Measurements from ENCODE around the gene GRK3.

GRK3 gene

DNA sequence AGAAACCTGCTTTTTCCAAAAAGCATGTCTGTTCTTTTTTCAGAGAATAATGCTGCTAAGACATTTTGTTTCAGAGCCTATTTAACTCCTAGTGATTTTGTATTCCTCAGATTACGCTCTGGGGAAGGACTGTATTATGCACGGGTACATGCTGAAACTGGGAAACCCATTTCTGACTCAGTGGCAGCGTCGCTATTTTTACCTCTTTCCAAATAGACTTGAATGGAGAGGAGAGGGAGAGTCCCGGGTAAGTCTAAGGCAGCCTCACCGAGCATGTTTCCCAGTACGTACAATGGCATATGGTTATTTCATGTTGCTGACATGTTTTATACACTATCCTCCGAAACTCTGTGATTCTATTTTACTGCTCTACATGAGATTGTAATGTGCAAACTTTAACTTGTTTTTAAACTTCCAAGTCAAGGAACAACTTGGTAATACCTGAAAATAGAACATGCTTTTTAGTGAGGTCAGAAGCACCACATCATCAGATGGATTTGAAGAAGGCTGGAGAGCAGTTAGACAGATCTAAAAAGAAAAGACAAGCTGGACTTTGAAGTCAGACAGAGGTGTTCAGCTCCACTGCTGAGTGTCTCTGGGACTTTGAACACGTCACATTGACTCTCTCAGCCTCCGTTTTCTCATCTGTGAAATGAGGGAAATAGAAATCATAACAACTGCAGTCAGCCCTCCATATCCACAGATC lies 153.8 kb downstream of the GRK3 start:
- no peak for DNase-seq (ENCODE audit: insufficient read length, low spot score)
- FAIRE-seq, result no peak
- no peak for TF ChIP-seq POLR2A (IDR thresholded peaks at IDR 0.05; ENCODE audit: low read depth, low read length)

GRCh38 chr22:25722223-25722622 lies 157.7 kb downstream of the GRK3 start:
- DNase-seq (ENCODE audit: insufficient read length, low spot score) (no peak), FAIRE-seq (no peak)
- no peak for TF ChIP-seq POLR2A (IDR thresholded peaks at IDR 0.05; ENCODE audit: low read depth, low read length)

DNA sequence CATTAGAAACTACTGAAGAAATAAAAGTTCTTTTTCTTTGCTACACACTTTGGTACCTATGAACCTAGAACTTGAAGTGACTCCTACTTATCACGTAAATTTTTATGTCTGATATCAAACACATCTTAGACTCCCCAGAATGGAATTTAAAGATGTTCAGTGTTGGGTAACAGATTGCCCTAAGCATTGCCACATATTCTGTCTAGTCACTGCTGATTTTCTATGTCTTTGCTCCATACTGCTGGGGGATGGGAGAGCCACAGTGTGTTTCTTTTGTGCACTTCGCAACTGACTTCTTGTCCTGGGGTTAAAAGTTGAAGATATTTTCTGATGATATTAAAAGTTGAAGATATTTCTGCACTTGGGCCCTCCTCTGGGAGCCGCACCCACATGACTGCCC lies 158.2 kb downstream of the GRK3 start:
- FAIRE-seq (no peak), DNase-seq (ENCODE audit: insufficient read length, low spot score) (no peak)
- TF ChIP-seq POLR2A (IDR thresholded peaks at IDR 0.05; ENCODE audit: low read depth, low read length), result no peak

- DNase-seq (ENCODE audit: insufficient read length, low spot score), result no peak
- no peak for TF ChIP-seq POLR2A (IDR thresholded peaks at IDR 0.05; ENCODE audit: low read depth, low read length)
- FAIRE-seq, result no peak
These were observed 161.8 kb downstream of the GRK3 start for GRCh38 chr22:25726241-25726640.

DNA sequence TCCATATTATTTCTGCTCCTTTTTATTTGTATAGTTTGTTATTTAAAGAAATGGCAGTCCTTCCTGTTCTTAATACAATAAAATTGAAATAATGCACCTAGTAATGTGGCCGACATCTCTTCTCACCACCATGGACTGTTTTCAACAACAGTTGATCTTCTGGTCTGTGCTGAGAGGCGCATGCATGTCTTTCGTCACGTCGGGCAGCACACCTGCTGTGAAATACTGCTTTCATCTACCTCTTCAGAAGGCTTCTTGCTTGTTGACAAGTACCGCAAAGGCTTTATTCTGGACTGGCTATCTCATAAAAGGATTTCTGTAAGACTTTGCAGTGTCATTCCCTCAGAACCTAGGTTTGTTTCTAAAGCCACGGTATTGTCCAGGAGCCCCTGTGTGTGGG lies 163.6 kb downstream of the GRK3 start:
- TF ChIP-seq POLR2A (IDR thresholded peaks at IDR 0.05; ENCODE audit: low read depth, low read length), result no peak
- FAIRE-seq (no peak), DNase-seq (ENCODE audit: insufficient read length, low spot score) (no peak)

GRCh38 chr22:25729016-25729995 lies 164.8 kb downstream of the GRK3 start:
- TF ChIP-seq POLR2A (IDR thresholded peaks at IDR 0.05; ENCODE audit: low read depth, low read length), result no peak
- no peak for DNase-seq (ENCODE audit: insufficient read length, low spot score)
- no peak for FAIRE-seq

- no peak for FAIRE-seq
- no peak for TF ChIP-seq POLR2A (IDR thresholded peaks at IDR 0.05; ENCODE audit: low read depth, low read length)
- DNase-seq (ENCODE audit: insufficient read length, low spot score), result no peak
These were observed 171.2 kb downstream of the GRK3 start for GRCh38 chr22:25735650-25736049.

DNA sequence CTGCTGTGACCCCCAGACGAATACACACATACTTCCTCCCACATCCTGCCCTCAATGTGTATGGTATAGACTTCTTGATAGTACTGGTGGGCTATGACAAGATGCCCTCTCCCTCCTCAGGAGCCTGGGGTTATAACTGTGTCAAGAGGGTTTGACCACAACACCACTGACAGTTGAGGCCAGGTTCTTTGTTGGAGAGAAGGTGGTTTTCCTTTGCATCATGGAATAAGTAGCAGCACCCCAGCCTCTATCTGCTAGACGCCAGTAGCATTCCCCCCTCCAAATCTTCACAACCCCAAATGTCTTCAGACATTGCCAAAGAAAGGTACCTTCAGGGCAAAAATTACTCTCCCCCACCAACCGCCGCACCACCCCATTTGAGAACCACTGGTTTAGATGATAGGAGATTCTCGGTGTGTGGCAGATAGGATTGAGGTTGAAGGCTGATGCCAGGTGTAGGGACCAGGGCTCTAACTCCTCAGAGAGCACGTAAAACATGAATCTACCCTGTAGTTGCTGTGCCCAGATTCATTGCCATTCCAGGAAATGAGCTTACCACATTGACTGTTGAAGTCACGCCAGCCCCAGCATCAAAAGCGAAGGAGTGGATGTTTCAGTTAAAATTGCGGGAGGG lies 172.0 kb downstream of the GRK3 start:
- DNase-seq (ENCODE audit: insufficient read length, low spot score) (no peak), FAIRE-seq (no peak)
- no peak for TF ChIP-seq POLR2A (IDR thresholded peaks at IDR 0.05; ENCODE audit: low read depth, low read length)

GRCh38 chr22:25739659-25740344 lies 175.3 kb downstream of the GRK3 start:
- no peak for FAIRE-seq
- TF ChIP-seq POLR2A (IDR thresholded peaks at IDR 0.05; ENCODE audit: low read depth, low read length), result no peak
- no peak for DNase-seq (ENCODE audit: insufficient read length, low spot score)

DNA sequence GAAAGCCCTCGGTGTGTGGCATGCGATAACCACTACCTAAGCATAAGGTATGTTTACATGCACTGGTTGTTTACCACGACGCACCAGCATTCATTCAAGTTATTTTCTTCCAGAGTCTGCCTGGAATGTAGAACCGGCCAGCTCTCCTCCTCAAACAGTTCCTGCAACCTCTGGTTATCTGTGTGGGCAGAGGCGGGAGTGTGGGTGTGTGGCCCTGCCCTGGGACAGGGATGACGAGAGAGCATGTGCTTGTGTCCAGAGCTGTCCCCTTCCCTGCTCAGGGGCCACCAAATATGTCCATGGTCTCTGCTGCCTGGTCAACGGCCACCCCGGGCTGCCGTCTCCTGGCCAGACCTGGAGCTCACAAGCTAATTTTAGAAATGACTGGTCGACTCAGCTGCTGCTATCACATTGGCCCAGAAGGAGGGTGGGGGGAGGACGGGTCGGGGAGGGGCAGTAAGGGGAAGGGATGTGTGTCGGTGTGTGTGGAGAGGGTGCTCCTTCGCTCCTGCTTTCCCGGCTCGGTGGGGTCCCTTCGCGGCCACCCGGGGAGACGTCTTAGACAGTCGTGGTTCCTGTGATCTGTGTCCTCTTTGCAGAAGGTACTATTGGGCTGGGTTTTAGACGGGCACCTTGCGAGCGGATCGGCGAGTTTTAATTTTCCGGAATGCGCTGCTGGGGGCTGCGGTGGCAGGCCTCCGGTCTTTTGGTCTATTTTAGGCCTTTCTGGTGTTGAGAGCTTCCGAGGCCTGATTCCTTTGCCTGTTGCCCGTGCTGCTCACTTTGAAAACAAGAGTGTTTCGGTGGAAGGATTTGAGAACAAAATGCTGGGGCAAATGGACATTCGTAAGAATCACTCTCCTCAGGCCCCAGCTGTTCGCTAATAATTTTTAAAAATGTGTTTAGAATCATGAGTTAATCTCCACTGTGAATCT lies 177.5 kb downstream of the GRK3 start, which contains the start of gene MYO18B:
Gene MYO18B (plus strand): TSS at position 497 of the 935 bp plus-strand sequence. CDS start 18,905 bp downstream, outside the sequence.
- DNase-seq (ENCODE audit: insufficient read length, low spot score) (no peak), FAIRE-seq (no peak)
- TF ChIP-seq POLR2A (IDR thresholded peaks at IDR 0.05; ENCODE audit: low read depth, low read length), result no peak

DNA sequence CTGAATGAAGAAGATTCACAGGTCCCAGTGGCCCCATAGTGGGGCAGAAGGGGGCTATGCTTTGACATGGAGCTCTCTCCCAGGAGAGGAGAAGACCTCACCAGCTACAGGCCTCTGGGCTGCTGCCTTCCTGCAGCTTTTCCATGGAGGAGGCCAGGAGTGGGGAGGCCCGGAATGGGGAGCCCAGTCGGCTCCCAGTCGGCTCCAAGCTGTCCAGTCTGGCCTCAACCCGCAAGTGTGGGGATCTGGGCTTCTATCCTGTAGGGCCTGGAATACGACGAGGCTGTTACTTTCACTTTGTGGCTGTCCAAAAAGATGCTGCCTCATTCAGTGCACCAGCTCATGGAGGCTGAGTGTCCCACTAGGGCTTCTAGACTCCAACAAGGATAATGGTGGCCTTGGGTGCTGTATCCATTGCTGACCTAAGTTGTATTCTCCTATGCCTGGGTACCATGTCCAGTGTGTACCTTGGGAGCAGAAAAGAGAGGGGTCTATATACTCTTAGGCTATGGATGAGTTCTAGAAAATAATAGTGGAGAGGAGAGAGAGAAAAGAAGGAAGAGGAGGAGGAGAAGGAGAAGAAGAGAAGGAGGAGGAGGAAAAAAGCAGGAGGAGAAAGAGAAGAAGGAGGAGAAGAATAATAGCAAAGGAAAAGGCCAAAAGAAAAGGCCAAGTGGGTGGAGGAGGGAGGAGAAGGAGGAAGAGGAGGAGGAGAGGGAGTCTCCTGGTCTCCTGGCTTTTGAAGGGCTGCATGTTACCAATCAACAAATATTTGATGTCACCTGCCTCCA lies 178.6 kb downstream of the GRK3 start:
- no peak for TF ChIP-seq POLR2A (IDR thresholded peaks at IDR 0.05; ENCODE audit: low read depth, low read length)
- FAIRE-seq (no peak), DNase-seq (ENCODE audit: insufficient read length, low spot score) (no peak)

- TF ChIP-seq POLR2A (IDR thresholded peaks at IDR 0.05; ENCODE audit: low read depth, low read length), result no peak
- DNase-seq (ENCODE audit: insufficient read length, low spot score), result no peak
- no peak for FAIRE-seq
These were observed 180.2 kb downstream of the GRK3 start for GRCh38 chr22:25744694-25745093.
